ENCODE measurements around the gene GALNT18.

The GALNT18 gene

GRCh38 chr11:11435635-11436034 is 186.2 kb downstream of the GALNT18 start:
- ATAC-seq = no peak
- no peak for TF ChIP-seq ISL1 (CRISPR knock-in tag; IDR thresholded peaks at IDR 0.05)
- no peak for TF ChIP-seq ZFP3 (CRISPR knock-in tag; IDR thresholded peaks at IDR 0.05)
- TF ChIP-seq, protein P1, sequence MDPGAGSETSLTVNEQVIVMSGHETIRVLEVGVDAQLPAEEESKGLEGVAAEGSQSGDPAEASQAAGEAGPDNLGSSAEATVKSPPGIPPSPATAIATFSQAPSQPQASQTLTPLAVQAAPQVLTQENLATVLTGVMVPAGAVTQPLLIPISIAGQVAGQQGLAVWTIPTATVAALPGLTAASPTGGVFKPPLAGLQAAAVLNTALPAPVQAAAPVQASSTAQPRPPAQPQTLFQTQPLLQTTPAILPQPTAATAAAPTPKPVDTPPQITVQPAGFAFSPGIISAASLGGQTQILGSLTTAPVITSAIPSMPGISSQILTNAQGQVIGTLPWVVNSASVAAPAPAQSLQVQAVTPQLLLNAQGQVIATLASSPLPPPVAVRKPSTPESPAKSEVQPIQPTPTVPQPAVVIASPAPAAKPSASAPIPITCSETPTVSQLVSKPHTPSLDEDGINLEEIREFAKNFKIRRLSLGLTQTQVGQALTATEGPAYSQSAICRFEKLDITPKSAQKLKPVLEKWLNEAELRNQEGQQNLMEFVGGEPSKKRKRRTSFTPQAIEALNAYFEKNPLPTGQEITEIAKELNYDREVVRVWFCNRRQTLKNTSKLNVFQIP (CRISPR knock-in tag; IDR thresholded peaks at IDR 0.05; ENCODE audit: borderline replicate concordance, low read depth) = no peak
- TF ChIP-seq, protein P2, sequence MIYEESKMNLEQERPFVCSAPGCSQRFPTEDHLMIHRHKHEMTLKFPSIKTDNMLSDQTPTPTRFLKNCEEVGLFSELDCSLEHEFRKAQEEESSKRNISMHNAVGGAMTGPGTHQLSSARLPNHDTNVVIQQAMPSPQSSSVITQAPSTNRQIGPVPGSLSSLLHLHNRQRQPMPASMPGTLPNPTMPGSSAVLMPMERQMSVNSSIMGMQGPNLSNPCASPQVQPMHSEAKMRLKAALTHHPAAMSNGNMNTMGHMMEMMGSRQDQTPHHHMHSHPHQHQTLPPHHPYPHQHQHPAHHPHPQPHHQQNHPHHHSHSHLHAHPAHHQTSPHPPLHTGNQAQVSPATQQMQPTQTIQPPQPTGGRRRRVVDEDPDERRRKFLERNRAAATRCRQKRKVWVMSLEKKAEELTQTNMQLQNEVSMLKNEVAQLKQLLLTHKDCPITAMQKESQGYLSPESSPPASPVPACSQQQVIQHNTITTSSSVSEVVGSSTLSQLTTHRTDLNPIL (CRISPR knock-in tag; IDR thresholded peaks at IDR 0.05; ENCODE audit: low read depth) = no peak
- no peak for TF ChIP-seq ZNF565 (CRISPR knock-in tag; conservative IDR thresholded peaks at IDR 0.05; ENCODE audit: low read depth)
- no peak for TF ChIP-seq CSDC2 (CRISPR knock-in tag; IDR thresholded peaks at IDR 0.05)
- TF ChIP-seq BACH2 (CRISPR knock-in tag; IDR thresholded peaks at IDR 0.05; ENCODE audit: borderline replicate concordance) = no peak
- TF ChIP-seq GLIS3 (CRISPR knock-in tag; IDR thresholded peaks at IDR 0.05) = no peak
- TF ChIP-seq, protein P3, sequence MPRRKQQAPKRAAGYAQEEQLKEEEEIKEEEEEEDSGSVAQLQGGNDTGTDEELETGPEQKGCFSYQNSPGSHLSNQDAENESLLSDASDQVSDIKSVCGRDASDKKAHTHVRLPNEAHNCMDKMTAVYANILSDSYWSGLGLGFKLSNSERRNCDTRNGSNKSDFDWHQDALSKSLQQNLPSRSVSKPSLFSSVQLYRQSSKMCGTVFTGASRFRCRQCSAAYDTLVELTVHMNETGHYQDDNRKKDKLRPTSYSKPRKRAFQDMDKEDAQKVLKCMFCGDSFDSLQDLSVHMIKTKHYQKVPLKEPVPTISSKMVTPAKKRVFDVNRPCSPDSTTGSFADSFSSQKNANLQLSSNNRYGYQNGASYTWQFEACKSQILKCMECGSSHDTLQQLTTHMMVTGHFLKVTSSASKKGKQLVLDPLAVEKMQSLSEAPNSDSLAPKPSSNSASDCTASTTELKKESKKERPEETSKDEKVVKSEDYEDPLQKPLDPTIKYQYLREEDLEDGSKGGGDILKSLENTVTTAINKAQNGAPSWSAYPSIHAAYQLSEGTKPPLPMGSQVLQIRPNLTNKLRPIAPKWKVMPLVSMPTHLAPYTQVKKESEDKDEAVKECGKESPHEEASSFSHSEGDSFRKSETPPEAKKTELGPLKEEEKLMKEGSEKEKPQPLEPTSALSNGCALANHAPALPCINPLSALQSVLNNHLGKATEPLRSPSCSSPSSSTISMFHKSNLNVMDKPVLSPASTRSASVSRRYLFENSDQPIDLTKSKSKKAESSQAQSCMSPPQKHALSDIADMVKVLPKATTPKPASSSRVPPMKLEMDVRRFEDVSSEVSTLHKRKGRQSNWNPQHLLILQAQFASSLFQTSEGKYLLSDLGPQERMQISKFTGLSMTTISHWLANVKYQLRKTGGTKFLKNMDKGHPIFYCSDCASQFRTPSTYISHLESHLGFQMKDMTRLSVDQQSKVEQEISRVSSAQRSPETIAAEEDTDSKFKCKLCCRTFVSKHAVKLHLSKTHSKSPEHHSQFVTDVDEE (CRISPR knock-in tag; IDR thresholded peaks at IDR 0.05) = no peak
- no peak for TF ChIP-seq ZC3H10 (CRISPR knock-in tag; IDR thresholded peaks at IDR 0.05)
- TF ChIP-seq RARB (CRISPR knock-in tag; IDR thresholded peaks at IDR 0.05) = no peak
- no peak for TF ChIP-seq TCF4 (CRISPR knock-in tag; IDR thresholded peaks at IDR 0.05; ENCODE audit: borderline replicate concordance)
- TF ChIP-seq ZNF70 (CRISPR knock-in tag; IDR thresholded peaks at IDR 0.05) = no peak
- no peak for TF ChIP-seq OSR1 (CRISPR knock-in tag; IDR thresholded peaks at IDR 0.05)
- TF ChIP-seq ESRRG (CRISPR knock-in tag; IDR thresholded peaks at IDR 0.05) = no peak
- TF ChIP-seq ZFP30 (CRISPR knock-in tag; IDR thresholded peaks at IDR 0.05) = no peak
- TF ChIP-seq ZNF8 (CRISPR knock-in tag; IDR thresholded peaks at IDR 0.05) = no peak
- TF ChIP-seq TOX (CRISPR knock-in tag; IDR thresholded peaks at IDR 0.05; ENCODE audit: borderline replicate concordance) = no peak
- TF ChIP-seq PATZ1 (CRISPR knock-in tag; IDR thresholded peaks at IDR 0.05; ENCODE audit: borderline replicate concordance) = no peak
- TF ChIP-seq CSRNP3 (CRISPR knock-in tag; IDR thresholded peaks at IDR 0.05) = no peak

DNA sequence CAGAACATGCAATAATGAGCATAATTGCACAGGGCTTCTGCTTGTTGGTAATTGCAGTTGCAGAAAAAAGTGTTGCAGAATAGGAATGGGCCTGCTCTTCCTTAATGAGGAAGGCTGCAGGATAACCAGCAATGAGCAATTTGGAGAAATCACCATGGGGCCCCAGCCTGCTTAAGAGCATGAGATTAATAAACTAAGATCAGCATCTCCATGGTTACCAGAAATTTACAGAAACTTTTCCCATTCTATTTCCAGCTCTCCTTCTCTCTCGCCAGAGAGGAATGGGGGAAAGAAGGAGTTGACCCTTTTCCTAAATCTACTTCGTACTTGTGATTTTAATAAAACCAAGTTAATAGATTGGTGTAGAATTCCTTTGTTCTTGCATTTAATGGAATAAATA is 187.8 kb downstream of the GALNT18 start:
- ATAC-seq = no peak

More for the DNA sequence above, 187.8 kb downstream of the GALNT18 start:
- TF ChIP-seq CSRNP3 (CRISPR knock-in tag; IDR thresholded peaks at IDR 0.05) = no peak
- TF ChIP-seq TOX (CRISPR knock-in tag; IDR thresholded peaks at IDR 0.05; ENCODE audit: borderline replicate concordance) = no peak
- no peak for TF ChIP-seq GLIS3 (CRISPR knock-in tag; IDR thresholded peaks at IDR 0.05)
- no peak for TF ChIP-seq ZFP3 (CRISPR knock-in tag; IDR thresholded peaks at IDR 0.05)
- no peak for TF ChIP-seq BACH2 (CRISPR knock-in tag; IDR thresholded peaks at IDR 0.05; ENCODE audit: borderline replicate concordance)
- TF ChIP-seq TCF4 (CRISPR knock-in tag; IDR thresholded peaks at IDR 0.05; ENCODE audit: borderline replicate concordance) = no peak
- TF ChIP-seq, protein P1 (CRISPR knock-in tag; IDR thresholded peaks at IDR 0.05; ENCODE audit: borderline replicate concordance, low read depth) = no peak
- TF ChIP-seq, protein P2 (CRISPR knock-in tag; IDR thresholded peaks at IDR 0.05; ENCODE audit: low read depth) = no peak
- TF ChIP-seq ISL1 (CRISPR knock-in tag; IDR thresholded peaks at IDR 0.05) = no peak

Data from SK-N-SH treated with all-trans-retinoic acid at 6 μM for 48 hours (cell line).